ENCODE results near the gene VEGFB.
A peak's percentile ranks its signal among the peaks of the same experiment; 100 is the strongest.

GRCh38 chr11:64234647-64235379 lies 429 bp downstream of the VEGFB start:
- TF ChIP-seq POLR2AphosphoS5 (IDR thresholded peaks at IDR 0.05; ENCODE audit: low read depth, low read length) (no peak), SIN3A (IDR thresholded peaks at IDR 0.05; ENCODE audit: borderline replicate concordance, insufficient read depth, low read length) (peak; percentile 19; the same call in 1 of the 2 replicates), TAF1 (IDR thresholded peaks at IDR 0.05; ENCODE audit: borderline replicate concordance, insufficient read depth, low read length) (no peak), REST (IDR thresholded peaks at IDR 0.05; ENCODE audit: insufficient read depth in 1 of 2, low read depth in 2 of 2, low read length in 2 of 2) (no peak)

Data from PFSK-1 (cell line).